GM21367 (cell line): ENCODE results near the gene ZNF467.
A peak's percentile ranks its signal among the peaks of the same experiment; 100 is the strongest.

Source experiments
- ATAC-seq: cut with Tn5 transposase; IDR thresholded peaks from one replicate; pipeline ENCODE4 v1.9.1; 2021; ENCODE audit not compliant: unreplicated experiment

ZNF467 gene

DNA sequence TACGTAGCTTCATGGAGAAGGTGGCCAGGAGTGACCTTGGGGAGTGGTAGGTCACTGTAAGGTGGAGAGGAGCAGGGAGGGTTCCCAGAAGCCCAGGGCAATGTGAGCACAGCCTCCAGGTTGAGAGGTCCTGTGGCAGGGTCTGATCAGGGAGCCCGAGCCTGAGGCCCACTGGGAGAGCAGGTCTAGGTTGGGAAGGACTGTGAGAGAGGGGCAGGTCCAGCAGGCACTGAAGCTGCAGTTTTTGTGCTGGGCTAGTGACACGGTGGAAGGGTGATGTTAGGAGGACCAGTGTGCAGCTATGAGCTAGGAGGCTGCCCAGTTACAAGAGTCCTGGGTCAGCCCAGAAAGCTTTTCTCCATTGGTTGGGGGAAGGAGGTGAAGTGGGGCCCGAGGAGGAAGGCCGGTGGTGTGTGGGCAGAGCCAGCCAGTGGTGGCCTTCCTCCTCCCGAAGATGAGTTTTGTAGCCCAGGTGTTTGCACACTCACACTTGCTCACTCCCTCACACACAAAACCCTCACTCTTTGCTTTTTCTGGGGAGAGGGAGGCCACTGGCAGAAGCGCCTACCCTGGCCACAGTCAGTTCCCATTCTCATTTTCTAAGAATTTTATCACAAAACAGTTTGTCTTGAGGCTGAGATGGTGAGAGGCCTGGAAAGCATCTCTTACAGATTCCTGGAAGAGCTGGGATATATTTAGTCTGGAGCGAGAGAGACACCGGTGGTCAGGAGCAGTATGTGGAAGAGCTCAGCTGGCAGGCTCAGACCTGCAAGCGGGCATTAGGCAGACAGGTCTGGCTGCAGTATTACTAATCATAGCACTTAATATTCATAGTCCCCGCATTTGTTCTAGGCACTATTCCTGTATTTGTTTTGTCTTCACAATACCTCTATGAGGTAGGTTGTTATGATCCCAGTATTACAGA, 57.1 kb downstream of the ZNF467 start:
- ATAC-seq: no peak

GRCh38 chr7:149715476-149715875, 57.9 kb downstream of the ZNF467 start:
- ATAC-seq: no peak

DNA sequence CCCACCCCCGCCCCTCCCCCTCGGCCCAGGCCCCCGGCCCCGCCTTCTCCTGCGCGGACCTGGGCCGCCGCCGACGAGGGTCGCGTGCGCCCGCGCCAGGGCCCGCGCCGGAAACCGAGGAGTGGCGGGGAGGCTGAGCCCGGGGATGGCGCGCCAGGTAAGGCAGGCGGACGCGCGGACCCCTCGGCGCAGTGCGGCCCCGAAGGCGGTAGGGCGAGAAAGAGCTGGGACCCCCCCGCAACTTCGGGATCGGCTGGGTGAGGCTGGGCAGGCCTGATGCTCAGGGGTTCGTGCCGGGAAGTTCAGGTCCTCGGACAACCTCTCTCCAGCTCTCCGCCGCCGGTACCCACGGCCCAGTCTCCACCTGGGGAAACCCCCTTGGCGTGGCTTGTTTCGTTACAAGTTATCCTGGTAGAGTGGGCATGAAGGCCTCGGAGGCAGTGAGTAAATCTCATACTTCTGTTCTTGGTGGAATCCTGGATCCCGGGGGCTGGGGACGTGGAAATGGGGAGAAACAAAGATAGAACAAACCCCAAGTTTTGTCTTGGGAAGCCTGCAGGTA, 58.4 kb downstream of the ZNF467 start:
- ATAC-seq: peak; percentile 1
